Measurements from ENCODE around the gene SH2D1B.

Gene SH2D1B

DNA sequence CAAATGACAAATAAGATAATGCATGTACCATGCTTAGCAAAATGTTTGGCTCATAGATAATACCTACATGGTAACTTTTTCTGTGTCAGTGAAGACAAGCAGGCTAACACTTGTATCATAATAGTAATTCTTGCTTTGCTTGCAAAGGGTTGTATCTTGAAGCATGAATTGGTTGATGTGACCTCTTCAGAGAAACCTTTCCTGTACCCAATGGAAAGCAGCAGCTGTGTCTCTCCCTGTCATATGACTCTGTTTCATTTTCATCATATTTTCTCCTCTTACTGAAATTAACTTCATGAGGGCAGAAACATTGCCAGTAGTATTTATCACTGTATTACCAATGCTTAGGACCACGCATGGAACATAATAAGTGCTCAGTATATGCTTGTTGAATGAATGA, 4.4 kb downstream of the SH2D1B start:
- TF ChIP-seq CTCF (IDR thresholded peaks at IDR 0.05): no peak
- no peak for TF ChIP-seq ZFX (IDR thresholded peaks at IDR 0.05; ENCODE audit: borderline replicate concordance)
- H3K27ac ChIP-seq: no peak overlapping the region

- H3K27ac ChIP-seq: no peak overlapping the region
- no peak for TF ChIP-seq ZFX (IDR thresholded peaks at IDR 0.05; ENCODE audit: borderline replicate concordance)
- no peak for TF ChIP-seq CTCF (IDR thresholded peaks at IDR 0.05)
Observed at GRCh38 chr1:162406811-162407210, 5.1 kb downstream of the SH2D1B start.

GRCh38 chr1:162405800-162406199, 6.1 kb downstream of the SH2D1B start:
- no peak for TF ChIP-seq CTCF (IDR thresholded peaks at IDR 0.05)
- no peak for TF ChIP-seq ZFX (IDR thresholded peaks at IDR 0.05; ENCODE audit: borderline replicate concordance)
- no peak overlapping the region for H3K27ac ChIP-seq

GRCh38 chr1:162404550-162405160, 7.3 kb downstream of the SH2D1B start:
- TF ChIP-seq ZFX (IDR thresholded peaks at IDR 0.05; ENCODE audit: borderline replicate concordance) (no peak), CTCF (IDR thresholded peaks at IDR 0.05) (no peak)
- no peak overlapping the region for H3K27ac ChIP-seq

GRCh38 chr1:162400790-162401355, 11.1 kb downstream of the SH2D1B start:
- no peak for TF ChIP-seq CTCF (IDR thresholded peaks at IDR 0.05)
- TF ChIP-seq ZFX (IDR thresholded peaks at IDR 0.05; ENCODE audit: borderline replicate concordance): no peak
- no peak overlapping the region for H3K27ac ChIP-seq

- H3K27ac ChIP-seq: no peak overlapping the region
- TF ChIP-seq CTCF (IDR thresholded peaks at IDR 0.05): no peak
- no peak for TF ChIP-seq ZFX (IDR thresholded peaks at IDR 0.05; ENCODE audit: borderline replicate concordance)
Observed at GRCh38 chr1:162398999-162399580, 12.8 kb downstream of the SH2D1B start.

DNA sequence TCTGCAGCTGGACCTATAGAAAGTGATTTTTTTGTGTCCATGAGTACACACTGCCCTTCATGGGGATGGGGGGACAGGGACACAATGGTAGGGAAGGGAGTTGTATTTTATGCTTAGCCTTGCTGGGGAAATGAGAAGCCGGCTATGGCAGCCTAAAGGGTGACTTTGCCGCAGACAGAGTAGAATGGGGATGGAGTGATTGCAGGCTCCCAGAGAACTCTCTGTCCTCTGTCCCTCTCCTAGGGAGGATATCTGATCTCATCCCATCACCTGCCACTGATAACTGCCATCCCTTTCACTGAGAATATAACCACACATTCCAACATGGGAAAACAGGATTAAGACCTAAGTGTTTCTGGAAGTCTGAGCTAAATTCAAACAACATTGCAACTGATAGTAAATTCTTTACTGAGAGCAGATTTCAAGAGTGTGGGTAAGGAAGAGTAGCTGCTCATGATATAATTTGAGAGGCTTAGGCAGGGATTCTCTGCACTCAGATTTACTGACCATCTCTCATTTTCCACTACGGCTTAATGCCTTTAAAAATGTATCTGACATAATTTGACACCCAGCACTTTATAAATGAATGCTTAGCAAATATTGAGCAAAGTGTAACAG, 13.9 kb downstream of the SH2D1B start:
- TF ChIP-seq ZFX (IDR thresholded peaks at IDR 0.05; ENCODE audit: borderline replicate concordance): no peak
- TF ChIP-seq CTCF (IDR thresholded peaks at IDR 0.05): no peak
- H3K27ac ChIP-seq: no peak overlapping the region
